HG02763 (cell line): ENCODE results near the gene EDEM1.

Experiments used
- ATAC-seq: cut with Tn5 transposase; IDR thresholded peaks from one replicate; pipeline ENCODE4 v1.9.1; 2021; ENCODE audit warnings: mild to moderate bottlenecking, moderate library complexity; ENCODE audit not compliant: unreplicated experiment

EDEM1 gene

DNA sequence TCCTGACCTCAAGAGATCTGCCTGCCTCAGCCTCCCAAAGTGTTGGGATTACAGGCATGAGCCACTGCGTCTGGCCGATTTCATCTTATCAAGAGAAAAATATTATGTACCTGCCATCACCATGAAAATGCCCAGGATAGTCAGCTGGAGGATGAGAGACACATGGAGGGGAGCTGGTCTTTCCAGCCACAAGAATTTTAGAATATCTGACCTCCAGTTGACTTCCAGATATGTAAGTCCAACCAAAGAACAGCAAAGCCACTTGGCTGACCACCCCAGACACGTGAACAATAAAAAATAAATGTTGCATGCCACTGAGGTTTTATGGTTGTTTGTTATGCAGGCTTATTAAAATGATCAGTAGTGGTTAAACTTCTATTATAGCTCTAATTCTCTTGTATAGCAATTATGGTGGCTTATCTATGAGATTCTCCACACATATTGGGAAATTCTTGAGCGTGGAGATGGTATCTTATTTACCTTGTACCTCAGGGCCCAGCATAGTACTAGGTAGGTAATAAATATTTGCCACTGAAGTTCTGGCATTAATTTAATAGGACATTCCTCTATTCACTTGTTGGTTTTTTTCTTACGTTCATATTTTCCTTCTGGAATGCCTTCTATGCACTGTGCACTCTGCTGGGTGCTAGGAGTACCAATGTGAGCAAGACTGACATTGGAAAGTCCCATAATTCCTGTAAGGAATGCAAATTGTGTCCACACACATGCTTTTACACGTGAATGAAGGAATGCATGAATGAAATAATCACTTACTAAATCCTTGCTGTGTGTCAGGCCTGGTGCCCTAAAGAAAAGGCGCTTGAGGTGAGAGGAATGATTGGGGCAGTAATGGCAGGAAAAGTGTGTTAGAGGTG, 77.6 kb downstream of the EDEM1 start:
- no peak for ATAC-seq

DNA sequence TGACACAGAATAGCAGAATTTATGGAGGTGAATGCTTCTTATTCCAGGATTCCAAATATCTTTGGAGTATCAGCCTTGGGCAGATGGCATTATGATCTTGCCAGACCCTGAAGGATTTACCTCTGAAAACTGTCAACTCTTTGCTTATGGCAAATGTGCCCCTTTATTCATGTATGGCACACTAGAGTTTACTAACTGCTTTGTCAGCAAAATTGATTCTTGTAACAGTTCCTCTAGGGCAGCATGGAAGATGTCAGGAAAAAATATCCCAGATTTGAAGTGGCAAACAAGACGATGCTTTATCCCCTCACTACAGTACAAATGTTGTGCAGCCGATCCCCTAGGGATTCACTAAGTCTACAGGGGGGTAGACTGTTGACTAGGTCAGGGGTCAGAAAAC, 79.7 kb downstream of the EDEM1 start:
- ATAC-seq, result no peak

DNA sequence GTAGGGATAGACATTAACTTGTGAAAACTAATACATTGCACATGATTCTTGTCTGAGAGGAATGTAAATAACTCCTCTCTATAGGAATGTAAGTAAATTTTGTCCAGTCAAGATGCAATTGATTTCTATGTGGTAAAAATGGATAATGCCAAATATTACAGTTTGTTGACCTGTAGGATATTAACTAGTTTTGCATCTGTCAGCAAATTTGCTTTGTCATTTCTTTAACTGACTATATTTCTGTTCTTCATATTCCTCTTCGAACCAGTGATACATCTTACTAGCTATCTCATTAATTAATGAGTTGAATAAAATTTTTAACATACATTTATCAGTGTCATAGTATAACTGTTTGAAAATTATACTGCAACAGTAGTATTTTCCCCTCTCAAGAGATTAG, 80.4 kb downstream of the EDEM1 start:
- no peak for ATAC-seq
